T-helper 1 cell treated with Interleukin-12 subunit alpha and Interleukin-12 subunit beta and Interleukin-4 antibody, amounts not matched to agents 30 ng/mL and 1 ng/mL, for 36 hours (primary cell): ENCODE results near the gene SCGB3A2. TPM values are rescaled to one million over a fixed set of nuclear protein-coding genes. Genes with fewer than 3 reads are reported as not detected.

Source experiments
- intact Hi-C: fragments of 100-400 bp; cut with micrococcal nuclease; formaldehyde crosslinking; loops from one replicate; pipeline ENCODE4 v1.15.1; 2024
- total RNA-seq: library from RNA; stranded (reverse); gene quantifications from 2 replicates; pipeline ENCODE4 v1.2.3, GENCODE V29; 2022

The SCGB3A2 gene
- total RNA-seq, 1 donor from 2014 or later = not detected

- intact Hi-C loops = no loop called here
Measured at GRCh38 chr5:147904110-147904509, 25.6 kb downstream of the SCGB3A2 start.

- intact Hi-C loops = no loop called here
Measured at GRCh38 chr5:147906326-147907095, 28.0 kb downstream of the SCGB3A2 start, which contains the start of gene C5orf46. C5orf46 (minus strand) TSS chr5:147906538; CDS start chr5:147906501, 37 bp downstream.

DNA sequence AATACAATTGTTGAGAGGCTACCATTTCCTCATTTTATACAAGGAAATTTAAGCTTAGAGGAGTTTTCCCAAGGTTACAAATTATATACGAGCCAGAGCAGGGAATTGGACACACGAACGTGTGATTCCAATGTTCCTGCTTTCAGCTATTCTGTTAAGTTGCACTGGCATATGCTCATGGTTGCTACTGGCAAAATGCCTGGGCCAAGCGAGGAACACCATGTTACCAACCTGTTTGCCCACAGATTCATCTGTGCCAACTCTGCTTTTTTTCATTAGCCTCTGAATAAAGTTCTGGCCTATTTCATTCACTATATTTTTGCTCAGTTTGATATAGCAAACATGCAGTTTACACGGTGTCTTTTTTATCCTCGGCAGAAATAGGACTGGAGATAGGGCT, 32.9 kb downstream of the SCGB3A2 start:
- intact Hi-C loops = no loop called here

DNA sequence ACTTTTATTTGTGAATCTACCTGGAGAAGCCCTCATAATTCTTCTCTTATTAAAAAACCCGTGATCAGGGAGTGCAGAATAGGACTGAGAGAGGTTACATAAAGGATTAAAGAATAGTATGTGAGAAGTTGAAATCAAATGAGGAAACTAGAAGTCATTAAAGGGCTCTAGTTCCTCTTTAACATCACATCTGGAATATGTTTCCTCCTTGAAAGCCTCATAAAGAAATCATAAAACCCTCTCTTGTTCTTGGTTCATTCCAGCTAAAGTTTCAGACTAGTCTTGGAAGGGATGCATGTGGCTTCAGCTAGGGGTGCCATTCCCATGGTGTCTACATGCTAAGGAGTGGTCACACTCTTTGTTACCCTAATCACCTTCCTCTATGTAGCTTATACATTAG, 33.5 kb downstream of the SCGB3A2 start:
- intact Hi-C loops = no loop called here

DNA sequence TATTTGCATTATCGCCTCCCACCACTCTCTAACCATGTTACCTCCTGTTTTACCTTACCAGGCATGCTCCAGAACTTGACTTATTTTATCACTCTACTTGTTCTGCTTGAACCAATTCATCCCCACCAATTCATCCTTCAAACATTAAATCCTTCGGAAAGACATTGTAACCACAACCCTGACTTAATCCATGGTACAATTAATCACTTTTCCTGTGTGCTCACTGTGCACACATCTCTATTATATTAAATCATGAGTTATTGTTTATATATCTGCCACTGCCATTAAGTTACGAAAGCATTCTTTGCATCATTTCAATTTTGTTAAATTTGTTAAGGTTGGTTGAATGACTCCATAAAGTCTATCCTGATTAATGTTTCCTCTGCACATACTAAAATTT, 35.3 kb downstream of the SCGB3A2 start:
- intact Hi-C loops = no loop called here

GRCh38 chr5:147918101-147918685, 39.7 kb downstream of the SCGB3A2 start:
- intact Hi-C loops = no loop called here

GRCh38 chr5:147918899-147919298, 40.4 kb downstream of the SCGB3A2 start:
- intact Hi-C loops = no loop called here

DNA sequence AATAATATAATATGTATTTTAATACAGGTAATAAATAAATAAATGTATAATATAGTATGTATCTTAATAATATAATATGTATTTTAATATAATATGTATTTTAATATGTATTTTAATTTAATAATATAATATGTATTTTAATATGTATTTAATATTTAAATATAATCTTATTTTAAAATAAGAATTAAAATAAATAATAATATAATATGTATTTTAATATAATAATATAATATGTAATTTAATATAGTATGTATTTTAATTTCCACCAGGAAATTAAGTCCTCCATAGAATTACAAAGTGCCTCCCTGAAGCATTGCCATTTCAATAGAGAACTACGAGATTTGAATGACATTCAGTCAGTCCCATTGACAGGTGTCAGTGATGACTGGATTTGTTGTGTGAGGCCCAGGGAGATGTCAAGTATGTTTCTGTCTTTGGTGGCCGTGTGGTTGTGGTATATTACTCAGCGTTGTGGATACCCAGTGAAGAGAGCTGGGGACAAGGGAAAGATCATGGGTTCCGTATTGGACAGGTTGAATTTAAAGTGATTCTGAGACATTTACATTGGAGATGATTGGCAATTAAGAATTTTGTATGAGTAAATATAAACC, 42.0 kb downstream of the SCGB3A2 start:
- intact Hi-C loops = no loop called here

- intact Hi-C loops = no loop called here
Measured at GRCh38 chr5:147921136-147921535, 42.6 kb downstream of the SCGB3A2 start.

DNA sequence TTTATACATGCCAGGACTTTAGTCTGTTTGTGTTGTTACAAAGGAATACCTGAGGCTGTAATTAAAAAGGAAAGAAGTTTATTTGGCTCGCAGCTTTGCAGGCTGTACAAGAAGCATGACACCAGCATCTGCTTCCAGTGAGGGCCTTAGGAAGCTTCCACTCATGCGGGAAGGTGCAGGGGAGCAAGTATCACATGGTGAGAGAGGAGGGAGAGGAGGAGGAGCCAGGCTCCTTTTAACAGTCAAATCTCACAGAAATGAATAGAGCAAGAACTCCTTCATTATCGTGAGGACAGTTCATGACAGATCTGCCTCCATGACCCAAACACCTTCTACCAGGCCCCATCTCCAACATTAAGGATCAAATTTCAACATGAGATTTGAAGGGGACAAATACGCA, 46.5 kb downstream of the SCGB3A2 start:
- intact Hi-C loops = no loop called here

GRCh38 chr5:147927901-147928300, 49.4 kb downstream of the SCGB3A2 start:
- intact Hi-C loops = no loop called here

DNA sequence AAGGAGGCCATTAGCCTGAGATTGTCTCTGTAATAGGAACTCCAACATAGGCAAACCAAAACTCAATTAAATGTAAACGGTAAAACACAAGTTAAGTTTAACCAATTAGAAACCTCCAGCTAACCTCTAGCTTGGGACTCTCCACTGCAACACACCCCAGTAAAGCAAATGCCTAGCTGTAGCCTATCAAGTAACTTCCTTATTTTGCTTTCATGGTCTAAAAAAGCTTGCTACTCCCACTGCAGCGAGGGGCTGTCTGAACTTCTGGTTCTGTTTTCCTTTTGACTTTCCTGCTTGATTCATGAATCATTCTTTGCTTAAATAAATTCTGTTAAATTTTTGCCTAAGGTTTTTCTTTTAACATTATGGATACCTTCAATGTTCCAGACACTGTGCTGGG, 52.3 kb downstream of the SCGB3A2 start:
- intact Hi-C loops = no loop called here

Other genes starting within 250 kb of the SCGB3A2 start
- gene JAKMIP2, start 96.0 kb upstream of the SCGB3A2 start, total RNA-seq = 5.5 and 6.3 TPM in 2 replicates
- gene SPINK1, start 47.0 kb upstream of the SCGB3A2 start, total RNA-seq = not detected in 2 replicates
- gene C5orf46, start 27.8 kb downstream of the SCGB3A2 start, total RNA-seq = not detected in 2 replicates
- gene SPINK5, start 185.3 kb downstream of the SCGB3A2 start, total RNA-seq = not detected in 2 replicates